Suprapubic skin (tissue), 4 donors: Measurements from ENCODE around the gene OSBPL3. TPM values are rescaled to one million over a fixed set of nuclear protein-coding genes. Genes with fewer than 3 reads are reported as not detected.

Source experiments
- DNase-seq, 2 donors: peaks; one replicate each; pipeline ENCODE4 v3.0.0-alpha.2; 2019; ENCODE audit warnings: low spot score in 2 of 2
- H3K27ac ChIP-seq: fragments of 200-600 bp; sonication (generic); one replicate; pipeline ENCODE4 v1.5.1; 2019
- H3K27me3 ChIP-seq: fragments of 200-600 bp; sonication (generic); one replicate; pipeline ENCODE4 v1.5.1; 2019
- H3K36me3 ChIP-seq: fragments of 200-600 bp; sonication (generic); one replicate; pipeline ENCODE4 v1.5.1; 2019
- H3K4me1 ChIP-seq: fragments of 200-600 bp; sonication (generic); one replicate; pipeline ENCODE4 v1.5.1; 2019
- H3K4me3 ChIP-seq: fragments of 200-600 bp; sonication (generic); one replicate; pipeline ENCODE4 v1.5.1; 2019; ENCODE audit warnings: mild to moderate bottlenecking
- H3K9me3 ChIP-seq: fragments of 200-600 bp; sonication (generic); one replicate; pipeline ENCODE4 v1.5.1; 2019
- CTCF ChIP-seq, 2 donors: fragments of 200-600 bp in 1 of 2; fragments of 450-650 bp in 1 of 2; sonication (generic) in 1 of 2; IDR thresholded peaks; one replicate each; pipeline ENCODE4 v1.5.1; 2016 to 2019; ENCODE audit warnings: antibody characterized with exemption in 2 of 2, mild to moderate bottlenecking in 1 of 2, moderate library complexity in 1 of 2
- EP300 ChIP-seq: sonication (generic); formaldehyde crosslinking; IDR thresholded peaks from one replicate; pipeline ENCODE4 v1.6.1; 2017; ENCODE audit warnings: antibody characterized with exemption
- POLR2A ChIP-seq, 2 donors: fragments of 450-650 bp; IDR thresholded peaks; one replicate each; pipeline ENCODE4 v1.6.1; 2017; ENCODE audit warnings: antibody characterized with exemption in 2 of 2, mild to moderate bottlenecking in 2 of 2, moderate library complexity in 2 of 2
- POLR2AphosphoS5 ChIP-seq, 3 donors: sonication (generic); formaldehyde crosslinking; IDR thresholded peaks; one replicate each; pipeline ENCODE4 v1.6.1; 2017; ENCODE audit warnings: antibody characterized with exemption in 3 of 3
- WGBS: methylation state at CpG from one replicate; pipeline ENCODE4 v1.1.5; 2018; 5-methylcytosine and 5-hydroxymethylcytosine counted together
- total RNA-seq, 4 donors: library from RNA; depleted of rRNA; stranded (reverse); fragments of >200 nt; gene quantifications; one replicate each; pipeline ENCODE4 v1.1.0, GENCODE V29; 2016

OSBPL3 gene
- total RNA-seq, 4 donors from 2014 or later: 22.0 to 49.0 (median 27.3) TPM

GRCh38 chr7:24888653-24889052 lies 91.3 kb downstream of the OSBPL3 start:
- TF ChIP-seq CTCF (IDR thresholded peaks at IDR 0.05) (no peak), POLR2A (IDR thresholded peaks at IDR 0.05) (no peak), POLR2AphosphoS5 (IDR thresholded peaks at IDR 0.05) (no peak), EP300 (no peak)

GRCh38 chr7:24885716-24886115 lies 94.3 kb downstream of the OSBPL3 start:
- 83% methylated on average over 1 of the region's 1 CpG for WGBS
- Histone ChIP-seq H3K27ac (no peak overlapping the region), H3K9me3 (no peaks in the 10 kb centered on the region), H3K4me1 (peaks cover 23% of the 10 kb centered on the region), H3K27me3 (no peaks in the 10 kb centered on the region), H3K36me3 (no peaks in the 10 kb centered on the region), H3K4me3 (no peak overlapping the region)
- TF ChIP-seq EP300 (no peak), CTCF (IDR thresholded peaks at IDR 0.05) (no peak), POLR2A (IDR thresholded peaks at IDR 0.05) (no peak), POLR2AphosphoS5 (IDR thresholded peaks at IDR 0.05) (no peak)
- DNase-seq: no peak

More at GRCh38 chr7:24888653-24889052, 91.3 kb downstream of the OSBPL3 start:
- DNase-seq: no peak
- Histone ChIP-seq H3K36me3 (no peaks in the 10 kb centered on the region), H3K4me3 (no peak overlapping the region), H3K4me1 (peaks cover 10% of the 10 kb centered on the region), H3K27ac (no peak overlapping the region), H3K9me3 (no peaks in the 10 kb centered on the region), H3K27me3 (no peaks in the 10 kb centered on the region)

- Histone ChIP-seq H3K27ac (no peak overlapping the region), H3K36me3 (no peaks in the 10 kb centered on the region), H3K27me3 (no peaks in the 10 kb centered on the region), H3K4me1 (peaks cover 23% of the 10 kb centered on the region), H3K4me3 (no peak overlapping the region), H3K9me3 (no peaks in the 10 kb centered on the region)
- DNase-seq: no peak
- whole genome bisulfite sequencing: 96% methylated on average over 2 of the region's 2 CpGs
- no peak for TF ChIP-seq CTCF (IDR thresholded peaks at IDR 0.05)
- no peak for TF ChIP-seq EP300
- TF ChIP-seq POLR2A (IDR thresholded peaks at IDR 0.05): no peak
- no peak for TF ChIP-seq POLR2AphosphoS5 (IDR thresholded peaks at IDR 0.05)
Observed at GRCh38 chr7:24885305-24885704, 94.7 kb downstream of the OSBPL3 start.

DNA sequence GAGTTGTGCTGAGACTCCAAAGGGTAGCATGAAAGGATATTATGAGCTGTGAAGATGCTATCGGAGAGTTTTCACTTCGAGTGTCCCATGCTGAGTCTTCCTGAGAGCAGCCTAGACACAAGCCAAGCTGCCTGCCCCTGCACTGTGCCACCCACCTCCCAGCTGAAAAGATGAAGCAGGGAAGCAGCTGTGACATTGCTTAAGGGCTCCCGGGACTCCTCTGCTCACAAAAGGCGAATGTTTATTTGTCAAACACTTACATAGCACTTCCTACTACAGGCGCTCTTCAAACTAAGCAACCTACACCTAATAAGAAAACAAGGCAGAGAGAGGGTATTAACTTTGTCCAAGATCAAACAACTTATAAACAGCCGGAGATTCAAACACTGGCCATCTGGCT lies 95.6 kb downstream of the OSBPL3 start:
- H3K4me3 ChIP-seq: no peak overlapping the region
- WGBS: 92% methylated on average over 6 of the region's 6 CpGs
- no peak overlapping the region for H3K27ac ChIP-seq
- no peak for TF ChIP-seq POLR2A (IDR thresholded peaks at IDR 0.05)
- TF ChIP-seq CTCF (IDR thresholded peaks at IDR 0.05): no peak
- no peak for TF ChIP-seq POLR2AphosphoS5 (IDR thresholded peaks at IDR 0.05)
- TF ChIP-seq EP300: no peak
- H3K36me3 ChIP-seq: no peaks in the 10 kb centered on the region
- no peak for DNase-seq
- H3K4me1 ChIP-seq: peaks cover 23% of the 10 kb centered on the region
- no peaks in the 10 kb centered on the region for H3K27me3 ChIP-seq
- no peaks in the 10 kb centered on the region for H3K9me3 ChIP-seq

DNA sequence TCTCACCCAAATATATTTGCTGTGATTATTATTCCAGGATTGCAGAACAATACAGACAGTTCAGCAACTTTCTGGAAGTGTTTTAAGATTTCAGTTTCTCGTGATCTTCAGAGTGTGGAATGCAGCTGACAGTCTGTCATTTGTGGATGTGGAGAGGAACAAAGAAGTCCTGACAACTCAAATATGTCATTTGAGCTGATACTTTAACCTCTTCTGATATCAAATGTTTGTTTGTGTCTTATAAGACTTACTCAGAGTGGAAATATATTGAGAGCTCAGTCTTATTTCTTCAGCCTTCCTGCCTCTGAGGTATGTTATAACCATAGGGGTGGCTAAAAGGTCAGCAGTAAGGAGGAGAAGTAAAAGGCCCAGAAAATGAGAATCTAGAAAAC lies 96.4 kb downstream of the OSBPL3 start:
- DNase-seq: no peak
- TF ChIP-seq EP300 (no peak), CTCF (IDR thresholded peaks at IDR 0.05) (no peak), POLR2A (IDR thresholded peaks at IDR 0.05) (no peak), POLR2AphosphoS5 (IDR thresholded peaks at IDR 0.05) (no peak)
- Histone ChIP-seq H3K9me3 (no peaks in the 10 kb centered on the region), H3K27me3 (no peaks in the 10 kb centered on the region), H3K36me3 (no peaks in the 10 kb centered on the region), H3K4me3 (no peak overlapping the region), H3K4me1 (peaks cover 23% of the 10 kb centered on the region), H3K27ac (peak overlapping the region; percentile 19)
- 72% methylated on average over 1 of the region's 1 CpG for WGBS
